Measurements from ENCODE around the gene SLC25A40. TPM values are rescaled to one million over a fixed set of nuclear protein-coding genes. Genes with fewer than 3 reads are reported as not detected.
A peak's percentile ranks its signal among the peaks of the same experiment; 100 is the strongest.
"Not testable (repeated sequence)": the region's sequence is repeated elsewhere in the genome, so short reads cannot be mapped to it uniquely, and the experiment has no call there.

Gene SLC25A40
- total RNA-seq, 2 experiments from 2014 or later, result 49.1 to 52.4 TPM

DNA sequence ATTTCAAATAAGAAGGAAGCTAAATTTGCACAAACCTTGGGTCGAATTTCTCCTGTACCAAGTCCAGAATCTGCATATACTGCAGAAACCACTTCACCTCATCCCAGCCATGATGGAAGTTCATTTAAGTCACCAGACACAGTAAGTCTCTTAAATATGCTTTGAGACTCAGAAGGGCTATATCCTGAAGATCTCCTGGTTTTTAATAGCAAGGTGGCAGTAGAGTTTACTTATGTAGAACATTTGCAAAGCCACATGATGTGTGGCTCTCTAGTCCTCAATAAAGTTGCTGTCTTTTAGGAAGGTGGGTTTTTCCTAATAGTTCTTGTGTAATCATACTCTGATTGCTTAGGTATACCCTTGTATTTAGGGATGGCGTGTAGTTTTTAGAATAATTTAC lies 8.9 kb upstream of the SLC25A40 start:
- Mint-ChIP-seq H3K4me1 (ENCODE audit: low read depth) (peaks cover 25% of the 10 kb centered on the region), H3K27ac (no peak overlapping the region), H3K4me3 (no peak overlapping the region), H3K36me3 (ENCODE audit: low read depth) (peaks cover 55% of the 10 kb centered on the region), H3K27me3 (ENCODE audit: low read depth) (no peaks in the 10 kb centered on the region), H3K9me3 (ENCODE audit: insufficient read depth) (no peaks in the 10 kb centered on the region)
- no peak for DNase-seq
- POLR2A ChIA-PET, result no interaction called here
- ATAC-seq, result no peak
- CTCF ChIA-PET, result interaction anchor here (2.1 to 5.2 kb wide), 2 partner anchors 10 to 87 kb away, joined by 9 to 33 read pairs; no protein-coding TSS in a partner anchor

DNA sequence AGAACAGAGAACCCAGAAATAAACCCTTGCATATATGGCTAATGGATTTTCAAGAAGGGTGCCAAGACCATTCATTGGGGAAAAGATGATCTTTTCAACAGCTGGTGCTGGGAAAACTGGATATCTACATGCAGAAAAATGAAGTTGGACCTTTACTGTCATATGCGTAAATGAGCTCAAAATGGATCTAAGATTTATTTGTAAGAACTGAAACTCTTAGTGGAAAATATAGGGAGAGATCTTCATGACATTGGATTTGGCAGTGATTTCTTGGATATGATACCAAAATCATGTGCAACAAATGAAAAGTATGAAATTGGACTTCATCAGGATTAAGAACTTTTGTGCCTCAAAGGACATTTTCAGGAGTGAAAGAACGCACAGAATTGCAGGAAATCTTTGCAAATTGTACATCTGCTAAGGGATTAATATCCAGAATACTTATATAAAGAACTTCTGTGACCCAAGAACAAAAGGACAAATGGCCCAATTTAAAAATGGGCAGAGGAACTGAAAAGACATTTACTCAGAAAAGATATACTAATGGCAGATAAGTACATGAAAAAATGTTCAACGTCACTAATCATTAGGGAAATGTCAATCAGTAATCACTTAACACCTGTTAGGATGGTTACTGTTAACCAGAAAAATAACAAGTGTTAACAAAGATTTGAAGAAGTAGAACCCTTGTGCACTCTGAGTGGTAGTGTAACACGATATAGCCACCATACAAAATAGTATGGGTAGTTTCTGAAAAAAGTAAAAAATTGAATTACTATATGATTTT lies 6.2 kb upstream of the SLC25A40 start:
- ChIA-PET CTCF (interaction anchor here (1.3 kb wide), 1 partner anchor 377 kb away, joined by 3 read pairs; no protein-coding TSS in a partner anchor), POLR2A (no interaction called here)
- Mint-ChIP-seq H3K27ac (no peak overlapping the region), H3K9me3 (ENCODE audit: insufficient read depth) (no peaks in the 10 kb centered on the region), H3K4me3 (no peak overlapping the region), H3K27me3 (ENCODE audit: low read depth) (no peaks in the 10 kb centered on the region), H3K4me1 (ENCODE audit: low read depth) (peaks cover 45% of the 10 kb centered on the region), H3K36me3 (ENCODE audit: low read depth) (peaks cover 58% of the 10 kb centered on the region)
- DNase-seq (no peak), ATAC-seq (no peak)

DNA sequence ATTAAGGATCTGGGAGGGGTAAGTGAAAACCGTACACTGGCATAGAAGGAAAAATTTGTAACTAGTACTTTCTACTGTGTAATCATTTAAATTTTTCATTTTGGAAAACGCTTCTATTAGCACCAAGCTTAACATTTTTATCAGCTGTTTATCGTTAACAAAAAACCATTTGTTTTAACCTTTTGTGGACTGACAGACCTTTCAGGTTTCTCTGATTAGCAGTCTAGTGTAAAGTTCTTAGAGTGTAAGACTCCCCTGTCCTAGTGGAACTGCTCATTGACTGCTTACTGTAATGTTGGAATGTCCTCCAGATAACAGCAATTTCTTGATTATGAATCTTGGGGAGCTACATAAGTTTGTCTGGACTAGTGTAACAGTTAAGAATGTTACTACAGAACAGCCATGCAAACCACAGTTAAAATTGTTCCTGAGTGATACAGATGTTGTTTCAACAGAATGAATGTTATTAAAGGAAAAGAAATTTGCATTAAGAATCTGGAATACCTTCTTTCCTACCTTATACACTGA lies 2.1 kb upstream of the SLC25A40 start:
- Mint-ChIP-seq H3K36me3 (ENCODE audit: low read depth) (peaks cover 64% of the 10 kb centered on the region), H3K9me3 (ENCODE audit: insufficient read depth) (peaks cover under 1% of the 10 kb centered on the region), H3K4me1 (ENCODE audit: low read depth) (peaks cover 61% of the 10 kb centered on the region), H3K27ac (peak overlapping the region; percentile 33), H3K4me3 (peak overlapping the region; percentile 78), H3K27me3 (ENCODE audit: low read depth) (no peaks in the 10 kb centered on the region)
- POLR2A ChIA-PET, result no interaction called here
- DNase-seq, result no peak
- CTCF ChIA-PET, result no interaction called here
- ATAC-seq, result no peak

DNA sequence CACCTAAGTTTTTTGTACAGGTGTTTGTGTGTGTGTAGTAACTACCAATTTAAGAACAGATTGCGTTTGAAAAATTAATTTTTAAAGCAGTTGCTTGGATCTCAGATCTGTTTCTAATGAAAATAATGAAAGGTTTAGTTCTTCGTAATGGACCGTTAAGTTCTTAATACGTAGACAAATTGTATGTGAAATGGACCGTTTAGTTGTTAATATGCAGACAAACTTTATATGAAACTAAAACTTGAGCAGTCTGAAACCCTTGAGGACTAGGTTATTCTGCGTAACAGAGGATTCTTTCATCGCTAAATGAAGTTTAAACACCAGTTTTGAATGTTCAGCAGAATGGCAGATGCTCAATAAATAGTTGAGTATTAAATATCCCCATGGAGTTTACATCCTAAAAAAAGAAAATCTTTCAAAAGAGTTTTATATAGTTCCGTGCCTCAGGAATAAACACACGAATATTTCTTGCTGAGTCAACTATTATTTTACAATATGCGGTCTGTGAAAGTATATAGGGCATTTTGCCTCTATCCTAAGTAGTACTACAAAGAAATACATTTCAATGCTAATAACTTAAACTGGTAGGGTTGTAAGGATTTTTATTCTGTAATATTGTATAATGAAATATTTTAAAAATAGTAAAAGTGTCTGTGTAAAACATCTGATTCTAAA lies 1.3 kb upstream of the SLC25A40 start:
- ATAC-seq (no peak), DNase-seq (no peak)
- Mint-ChIP-seq H3K4me3 (peak overlapping the region; percentile 78), H3K4me1 (ENCODE audit: low read depth) (peaks cover 62% of the 10 kb centered on the region), H3K9me3 (ENCODE audit: insufficient read depth) (peaks cover 7% of the 10 kb centered on the region), H3K27me3 (ENCODE audit: low read depth) (no peaks in the 10 kb centered on the region), H3K27ac (peak overlapping the region; percentile 97), H3K36me3 (ENCODE audit: low read depth) (peaks cover 64% of the 10 kb centered on the region)
- ChIA-PET POLR2A (interaction anchor here (0.6 kb wide), 1 partner anchor 40 kb away, joined by 3 read pairs; no protein-coding TSS in a partner anchor), CTCF (no interaction called here)

DNA sequence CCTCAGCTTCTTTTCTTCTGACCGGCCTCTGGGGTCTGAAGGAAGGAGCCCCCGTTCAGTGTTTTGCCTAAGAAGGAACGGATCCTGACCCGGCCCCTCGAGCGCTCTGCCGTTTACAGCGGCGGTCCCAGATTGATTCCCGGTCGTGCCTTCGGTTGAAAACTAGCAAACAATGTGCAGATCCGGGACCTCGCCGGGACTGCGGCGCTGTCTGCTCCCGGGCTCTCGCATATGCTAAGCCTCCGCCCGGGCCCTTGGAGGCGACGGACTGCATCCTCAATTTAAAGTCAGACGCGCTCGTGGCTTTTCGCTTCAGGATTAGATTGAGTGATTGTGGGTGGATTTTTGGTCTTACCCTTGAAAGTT lies 692 bp upstream of the SLC25A40 start:
- ATAC-seq (peak; percentile 28), DNase-seq (peak; percentile 64)
- Mint-ChIP-seq H3K9me3 (ENCODE audit: insufficient read depth) (peaks cover 12% of the 10 kb centered on the region), H3K27ac (peak overlapping the region; percentile 97), H3K27me3 (ENCODE audit: low read depth) (no peaks in the 10 kb centered on the region), H3K36me3 (ENCODE audit: low read depth) (peaks cover 64% of the 10 kb centered on the region), H3K4me3 (peak overlapping the region; percentile 78), H3K4me1 (ENCODE audit: low read depth) (peaks cover 60% of the 10 kb centered on the region)
- CTCF ChIA-PET, result no interaction called here
- POLR2A ChIA-PET, result interaction anchor here (0.6 kb wide), 1 partner anchor 39 kb away, joined by 3 read pairs; no protein-coding TSS in a partner anchor

DNA sequence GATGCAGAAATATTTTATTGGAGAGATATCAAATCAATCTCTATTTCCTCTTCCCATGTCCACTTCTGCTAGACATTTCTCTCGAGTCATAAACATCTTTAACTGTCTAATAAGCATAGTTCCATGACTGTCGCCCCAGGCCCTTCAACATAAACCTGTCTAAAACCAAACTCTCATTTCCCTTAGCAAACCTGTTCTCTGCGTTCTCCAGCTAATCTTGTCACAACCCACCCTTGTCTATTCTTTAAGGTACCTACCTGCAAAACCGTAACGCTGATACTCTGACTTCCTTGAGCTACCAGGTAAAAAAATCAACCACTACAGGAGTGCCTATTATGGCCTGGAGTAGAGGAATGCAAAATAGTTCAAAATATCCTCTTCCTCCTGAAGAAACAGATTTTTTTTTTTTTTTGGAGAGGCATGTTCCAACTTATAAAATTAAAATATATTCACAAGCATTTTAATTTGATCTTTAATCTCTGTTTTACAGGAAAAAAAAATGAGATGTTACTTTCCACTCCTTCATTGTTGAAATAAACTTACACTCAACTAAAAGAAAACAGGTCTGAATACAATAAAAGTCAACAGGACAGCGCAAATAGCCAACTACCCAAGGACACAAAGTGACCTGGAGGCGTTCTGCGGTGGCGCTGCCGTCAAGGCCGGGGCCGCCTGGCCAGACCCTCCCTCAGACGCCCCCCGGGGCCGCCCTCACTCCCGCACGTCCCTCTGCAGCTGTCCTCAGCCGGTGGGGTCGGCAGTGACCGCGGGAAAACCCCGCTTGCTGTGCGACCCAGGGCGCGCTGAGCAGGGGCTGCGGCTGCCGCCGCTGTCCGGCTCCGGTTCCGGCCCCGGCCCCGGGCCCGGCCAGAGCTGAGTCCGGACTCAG lies 765 bp downstream of the SLC25A40 start:
- DNase-seq, result no peak
- H3K4me1 Mint-ChIP-seq (ENCODE audit: low read depth), result peaks cover 58% of the 10 kb centered on the region

GRCh38 chr7:87874066-87874465 lies 2.1 kb downstream of the SLC25A40 start:
- DNase-seq (no peak), ATAC-seq (no peak)
- Mint-ChIP-seq H3K4me1 (ENCODE audit: low read depth) (peaks cover 46% of the 10 kb centered on the region), H3K27me3 (ENCODE audit: low read depth) (no peaks in the 10 kb centered on the region), H3K36me3 (ENCODE audit: low read depth) (peaks cover 70% of the 10 kb centered on the region), H3K27ac (peak overlapping the region; percentile 67), H3K4me3 (peak overlapping the region; percentile 78), H3K9me3 (ENCODE audit: insufficient read depth) (peaks cover 27% of the 10 kb centered on the region)
- ChIA-PET POLR2A (no interaction called here), CTCF (no interaction called here)

More for the DNA sequence above, 765 bp downstream of the SLC25A40 start:
- peak; percentile 16 for ATAC-seq
- Mint-ChIP-seq H3K27ac (peak overlapping the region; percentile 97), H3K9me3 (ENCODE audit: insufficient read depth) (peaks cover 23% of the 10 kb centered on the region), H3K36me3 (ENCODE audit: low read depth) (peaks cover 67% of the 10 kb centered on the region), H3K27me3 (ENCODE audit: low read depth) (no peaks in the 10 kb centered on the region), H3K4me3 (peak overlapping the region; percentile 78)
- CTCF ChIA-PET, result interaction anchor here (1.0 kb wide), 1 partner anchor 11 kb away, joined by 5 read pairs; no protein-coding TSS in a partner anchor
- POLR2A ChIA-PET, result interaction anchor here (1.3 kb wide), 1 partner anchor 58 kb away, joined by 3 read pairs; no protein-coding TSS in a partner anchor

DNA sequence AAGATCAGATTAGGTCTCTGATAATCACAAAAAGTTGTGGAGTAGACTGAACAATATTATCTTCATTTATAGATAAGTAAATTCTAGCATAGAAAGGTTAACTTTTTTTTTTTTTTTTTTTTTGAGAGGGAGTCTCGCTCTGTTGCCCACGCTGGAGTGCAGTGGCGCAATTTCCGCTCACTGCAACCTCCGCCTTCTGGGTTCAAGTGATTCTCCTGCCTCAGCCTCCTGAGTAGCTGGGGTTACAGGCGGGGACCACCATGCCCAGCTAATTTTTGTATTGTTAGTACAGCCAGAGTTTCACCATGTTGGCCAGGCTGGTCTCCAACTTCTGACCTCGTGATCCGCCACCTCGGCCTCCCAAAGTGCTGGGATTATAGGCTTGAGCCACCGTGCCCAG lies 2.8 kb downstream of the SLC25A40 start:
- H3K27ac Mint-ChIP-seq; H3K27me3 Mint-ChIP-seq (ENCODE audit: low read depth); DNase-seq; ATAC-seq; CTCF ChIA-PET; POLR2A ChIA-PET: not testable (repeated sequence)
- Mint-ChIP-seq H3K4me3 (peak overlapping the region; percentile 78), H3K36me3 (ENCODE audit: low read depth) (peaks cover 73% of the 10 kb centered on the region), H3K9me3 (ENCODE audit: insufficient read depth) (peaks cover 27% of the 10 kb centered on the region), H3K4me1 (ENCODE audit: low read depth) (peaks cover 40% of the 10 kb centered on the region)

DNA sequence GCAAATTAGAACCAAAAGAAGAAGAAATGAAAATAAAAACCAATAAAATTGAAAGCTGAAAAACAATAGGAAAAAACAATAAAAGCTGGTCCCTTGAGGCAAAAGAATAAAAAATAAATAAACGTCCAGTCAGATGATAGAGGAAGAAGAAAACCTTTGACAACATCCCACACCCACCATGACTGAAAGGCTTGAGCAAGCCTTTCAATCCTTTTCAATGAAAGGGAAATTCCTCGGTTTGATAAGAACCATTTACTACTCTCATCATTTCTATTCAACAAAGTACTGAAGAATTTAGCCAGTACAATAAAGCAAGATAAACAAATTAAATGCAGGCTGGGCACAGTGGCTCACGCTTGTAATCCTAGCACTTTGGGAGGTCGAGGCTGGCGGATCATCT lies 3.8 kb downstream of the SLC25A40 start:
- no peaks in the 10 kb centered on the region for H3K27me3 Mint-ChIP-seq (ENCODE audit: low read depth)
- peaks cover 35% of the 10 kb centered on the region for H3K4me1 Mint-ChIP-seq (ENCODE audit: low read depth)
- no peak overlapping the region for H3K27ac Mint-ChIP-seq
- ChIA-PET CTCF (no interaction called here), POLR2A (no interaction called here)
- H3K9me3 Mint-ChIP-seq (ENCODE audit: insufficient read depth), result peaks cover 31% of the 10 kb centered on the region
- ATAC-seq (no peak), DNase-seq (no peak)
- peaks cover 74% of the 10 kb centered on the region for H3K36me3 Mint-ChIP-seq (ENCODE audit: low read depth)
- H3K4me3 Mint-ChIP-seq, result no peak overlapping the region

DNA sequence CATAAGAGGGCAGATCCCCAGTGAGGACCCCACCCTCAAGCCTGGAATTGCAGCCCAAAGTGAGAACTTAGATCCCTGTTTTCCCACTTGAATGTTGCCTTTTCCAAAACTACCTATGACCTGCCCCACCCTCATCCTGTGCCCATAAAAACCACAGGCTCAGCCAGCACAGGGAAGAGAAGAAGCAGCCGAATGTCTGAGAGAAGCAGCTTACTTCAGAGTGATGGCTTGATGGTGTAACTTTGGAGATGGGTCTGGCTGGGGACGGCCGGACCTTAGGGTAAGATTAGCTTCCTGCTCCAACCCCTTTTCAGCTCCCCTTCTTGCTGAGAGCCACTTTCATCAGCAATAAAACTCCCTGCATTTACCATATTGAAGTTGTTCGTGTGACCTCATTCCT lies 5.7 kb downstream of the SLC25A40 start:
- Mint-ChIP-seq H3K4me3 (no peak overlapping the region), H3K4me1 (ENCODE audit: low read depth) (peaks cover 35% of the 10 kb centered on the region), H3K27me3 (ENCODE audit: low read depth) (no peaks in the 10 kb centered on the region), H3K27ac (no peak overlapping the region), H3K9me3 (ENCODE audit: insufficient read depth) (peaks cover 42% of the 10 kb centered on the region), H3K36me3 (ENCODE audit: low read depth) (peaks cover 89% of the 10 kb centered on the region)
- no peak for DNase-seq
- ChIA-PET POLR2A (no interaction called here), CTCF (no interaction called here)
- ATAC-seq, result no peak

DNA sequence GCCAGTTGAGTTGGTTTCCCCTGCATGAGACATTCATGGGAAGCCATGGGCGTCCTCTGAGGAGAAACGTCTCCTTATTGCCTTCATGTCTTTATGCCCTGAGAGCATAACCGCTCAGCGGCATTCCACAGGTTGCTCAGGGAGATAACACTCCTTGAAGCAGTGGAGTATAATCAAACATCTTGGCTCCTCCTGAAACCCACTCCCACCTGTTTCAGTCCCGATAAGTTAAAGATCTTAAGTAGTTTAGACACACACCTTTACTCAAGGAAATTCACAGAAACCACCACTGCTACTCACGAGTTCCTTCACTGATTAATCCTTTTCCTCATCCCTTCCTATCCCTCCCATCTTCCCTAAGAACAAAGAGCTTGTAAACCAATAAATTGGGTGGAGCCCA lies 9.6 kb downstream of the SLC25A40 start:
- ATAC-seq; CTCF ChIA-PET; DNase-seq; H3K27me3 Mint-ChIP-seq (ENCODE audit: low read depth); H3K27ac Mint-ChIP-seq; H3K4me3 Mint-ChIP-seq; POLR2A ChIA-PET; H3K4me1 Mint-ChIP-seq (ENCODE audit: low read depth): not testable (repeated sequence)
- Mint-ChIP-seq H3K36me3 (ENCODE audit: low read depth) (peaks cover 86% of the 10 kb centered on the region), H3K9me3 (ENCODE audit: insufficient read depth) (peaks cover 27% of the 10 kb centered on the region)
